Ovary (tissue), 3 donors: Measurements from ENCODE around the gene ADCY5.

Experiments
- EP300 ChIP-seq: sonication (generic); formaldehyde crosslinking; IDR thresholded peaks from one replicate; pipeline ENCODE4 v1.6.1; 2017; ENCODE audit warnings: antibody characterized with exemption
- POLR2A ChIP-seq: fragments of 450-650 bp; IDR thresholded peaks from one replicate; pipeline ENCODE4 v1.6.1; 2017; ENCODE audit warnings: antibody characterized with exemption, mild to moderate bottlenecking, moderate library complexity
- TF ChIP-seq, protein P1 (sequence below), 3 donors: fragments of 450-650 bp in 2 of 3; fragments of 200-600 bp in 1 of 3; IDR thresholded peaks; one replicate each; pipeline versions ENCODE4 v1.5.1 to v1.8.0; 2016 to 2022; ENCODE audit warnings: antibody characterized with exemption in 3 of 3, mild to moderate bottlenecking in 1 of 3
- donor health status: DM: no; HTN: no; CAD: no.

DNA sequence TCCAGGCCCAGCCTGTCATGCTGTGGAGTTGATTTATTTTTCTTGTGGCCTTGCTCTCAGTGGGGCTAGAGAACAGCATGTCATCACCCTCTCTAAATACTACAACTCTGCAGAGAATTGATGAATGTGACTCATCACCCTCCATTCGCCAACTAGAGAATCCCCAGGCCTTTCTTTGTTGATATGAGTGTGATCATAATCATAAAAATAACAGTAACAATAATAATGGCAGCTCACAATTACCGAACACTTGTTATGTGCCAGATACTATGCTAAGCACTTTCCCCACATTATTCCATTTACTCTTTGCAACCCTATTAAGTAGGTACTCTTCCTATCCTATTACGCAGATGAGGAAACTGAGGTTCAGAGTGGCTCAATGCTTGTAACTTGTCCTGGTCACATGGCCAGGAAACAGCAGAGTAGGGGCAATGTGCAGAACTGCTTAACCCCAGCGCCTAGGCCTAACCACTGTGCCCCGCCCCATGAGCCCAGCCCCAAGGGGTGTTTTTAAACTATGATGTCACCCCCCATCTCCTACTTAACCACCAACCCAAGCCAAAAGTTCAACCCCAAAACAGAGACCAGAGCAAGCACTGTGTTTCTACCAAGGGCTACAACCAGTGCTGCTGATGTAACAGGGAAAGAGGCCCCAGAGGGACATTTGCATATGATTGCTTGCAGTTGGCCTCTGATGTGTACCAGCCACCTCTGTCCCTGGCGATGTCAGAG is 104.5 kb downstream of the ADCY5 start:
- TF ChIP-seq POLR2A (no peak), EP300 (no peak)
- TF ChIP-seq, protein P1, sequence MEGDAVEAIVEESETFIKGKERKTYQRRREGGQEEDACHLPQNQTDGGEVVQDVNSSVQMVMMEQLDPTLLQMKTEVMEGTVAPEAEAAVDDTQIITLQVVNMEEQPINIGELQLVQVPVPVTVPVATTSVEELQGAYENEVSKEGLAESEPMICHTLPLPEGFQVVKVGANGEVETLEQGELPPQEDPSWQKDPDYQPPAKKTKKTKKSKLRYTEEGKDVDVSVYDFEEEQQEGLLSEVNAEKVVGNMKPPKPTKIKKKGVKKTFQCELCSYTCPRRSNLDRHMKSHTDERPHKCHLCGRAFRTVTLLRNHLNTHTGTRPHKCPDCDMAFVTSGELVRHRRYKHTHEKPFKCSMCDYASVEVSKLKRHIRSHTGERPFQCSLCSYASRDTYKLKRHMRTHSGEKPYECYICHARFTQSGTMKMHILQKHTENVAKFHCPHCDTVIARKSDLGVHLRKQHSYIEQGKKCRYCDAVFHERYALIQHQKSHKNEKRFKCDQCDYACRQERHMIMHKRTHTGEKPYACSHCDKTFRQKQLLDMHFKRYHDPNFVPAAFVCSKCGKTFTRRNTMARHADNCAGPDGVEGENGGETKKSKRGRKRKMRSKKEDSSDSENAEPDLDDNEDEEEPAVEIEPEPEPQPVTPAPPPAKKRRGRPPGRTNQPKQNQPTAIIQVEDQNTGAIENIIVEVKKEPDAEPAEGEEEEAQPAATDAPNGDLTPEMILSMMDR (IDR thresholded peaks at IDR 0.05) = no peak
